KOPT-K1 (cell line): ENCODE results near the gene GMPR.

Source experiments
- H3K27ac ChIP-seq: fragments of 200-600 bp; sonication (generic); 2 replicates; pipeline ENCODE4 v1.5.1; 2016; ENCODE audit warnings: antibody characterized with exemption, mild to moderate bottlenecking, low read depth, low read length; ENCODE audit not compliant: poor library complexity, severe bottlenecking
- H3K36me3 ChIP-seq: fragments of 200-600 bp; sonication (generic); 2 replicates; pipeline ENCODE4 v1.5.1; 2017; ENCODE audit warnings: antibody characterized with exemption, mild to moderate bottlenecking, low read length, moderate library complexity; ENCODE audit not compliant: insufficient read depth
- H3K9me3 ChIP-seq: fragments of 200-600 bp; sonication (generic); 2 replicates; pipeline ENCODE4 v1.5.1; 2017; ENCODE audit warnings: antibody characterized with exemption, low read length, mild to moderate bottlenecking; ENCODE audit not compliant: insufficient read depth, poor library complexity, severe bottlenecking

Gene GMPR

GRCh38 chr6:16238057-16238962 is at the start of gene GMPR:
Gene GMPR, plus strand, starts transcription at chr6:16238587. Its CDS starts 107 bp downstream, at chr6:16238694.
- no peak within 1 kb of the TSS for H3K27ac ChIP-seq
- no peaks in the 10 kb centered on the region for H3K36me3 ChIP-seq
- H3K9me3 ChIP-seq, result no peaks in the 10 kb centered on the region

DNA sequence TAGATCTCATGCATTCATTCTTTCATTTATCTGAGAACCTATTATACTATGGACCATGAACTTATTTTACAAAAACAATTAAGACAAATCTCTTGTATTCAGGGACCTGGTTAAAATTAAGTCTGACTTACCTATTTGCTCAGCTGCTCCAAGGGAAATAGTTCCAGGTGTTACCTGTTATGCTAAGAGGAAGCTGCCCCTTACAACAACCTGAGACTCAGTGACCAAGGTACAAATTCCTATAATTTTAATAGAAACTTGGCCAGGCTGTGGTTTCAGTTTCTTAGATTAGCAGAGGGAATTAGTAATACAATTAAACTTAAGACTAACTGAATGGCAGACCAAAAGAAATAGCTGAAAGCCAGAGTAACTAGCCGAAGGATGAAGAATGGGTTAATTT is 48.2 kb upstream of the GMPR start:
- H3K36me3 ChIP-seq, result no peaks in the 10 kb centered on the region

GRCh38 chr6:16196260-16196983 is 42.0 kb upstream of the GMPR start:
- no peaks in the 10 kb centered on the region for H3K9me3 ChIP-seq
- no peaks in the 10 kb centered on the region for H3K36me3 ChIP-seq
- no peak overlapping the region for H3K27ac ChIP-seq

More for the DNA sequence above, 48.2 kb upstream of the GMPR start:
- H3K27ac ChIP-seq, result no peak overlapping the region
- H3K9me3 ChIP-seq, result no peaks in the 10 kb centered on the region

GRCh38 chr6:16196984-16197546 is 41.3 kb upstream of the GMPR start:
- no peak overlapping the region for H3K27ac ChIP-seq
- H3K36me3 ChIP-seq, result no peaks in the 10 kb centered on the region
- no peaks in the 10 kb centered on the region for H3K9me3 ChIP-seq

- no peaks in the 10 kb centered on the region for H3K36me3 ChIP-seq
- H3K9me3 ChIP-seq, result no peaks in the 10 kb centered on the region
- H3K27ac ChIP-seq, result no peak overlapping the region
Observed at GRCh38 chr6:16198061-16198705, 40.2 kb upstream of the GMPR start.

DNA sequence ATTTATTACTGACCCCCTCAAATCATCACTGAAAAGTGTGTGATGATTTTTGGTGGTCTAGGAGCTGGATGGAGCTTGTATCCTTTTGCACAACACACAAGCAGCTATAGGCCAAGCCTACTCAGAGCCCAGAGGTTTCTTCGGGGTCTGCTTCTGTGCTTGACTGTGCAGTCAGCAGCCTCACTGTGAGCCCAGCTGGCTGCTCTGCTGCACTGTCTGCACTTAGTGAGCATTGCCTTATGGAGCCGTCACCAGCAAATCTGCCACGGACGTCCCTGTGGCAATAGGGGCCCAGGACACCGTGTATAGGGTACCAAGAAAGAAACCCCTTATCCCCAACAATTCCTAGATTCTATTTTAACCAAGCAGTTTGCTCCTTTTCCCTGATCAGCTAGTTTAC is 38.6 kb upstream of the GMPR start:
- Histone ChIP-seq H3K27ac (no peak overlapping the region), H3K36me3 (no peaks in the 10 kb centered on the region), H3K9me3 (no peaks in the 10 kb centered on the region)

DNA sequence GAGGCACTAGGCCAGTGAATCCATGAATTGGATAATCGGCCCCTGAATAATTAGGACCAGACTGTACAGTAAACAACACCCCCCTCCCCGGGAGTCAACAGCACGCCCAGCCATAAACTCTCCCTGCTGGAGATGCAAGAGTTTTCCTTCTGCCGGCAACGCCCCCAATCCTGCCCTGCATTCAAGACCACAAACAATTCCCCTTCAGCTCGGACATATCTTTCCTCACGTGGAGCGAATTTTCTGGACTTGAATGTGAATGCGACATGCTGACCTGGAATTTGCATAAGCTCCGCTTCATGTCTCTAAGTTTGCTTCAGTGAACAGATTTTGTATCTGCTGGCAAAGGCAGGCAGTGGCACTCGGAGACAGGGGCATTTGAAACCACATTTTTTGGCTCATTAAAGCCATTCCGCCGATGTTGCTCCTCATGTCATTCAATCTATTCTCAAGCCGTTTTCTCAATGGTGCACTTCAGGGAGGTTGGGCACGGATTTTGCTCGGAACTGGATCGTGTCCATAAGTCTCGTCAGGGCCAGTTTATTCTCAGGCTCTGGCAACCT is 38.0 kb upstream of the GMPR start:
- no peak overlapping the region for H3K27ac ChIP-seq
- no peaks in the 10 kb centered on the region for H3K36me3 ChIP-seq
- H3K9me3 ChIP-seq, result no peaks in the 10 kb centered on the region

- Histone ChIP-seq H3K36me3 (no peaks in the 10 kb centered on the region), H3K27ac (no peak overlapping the region), H3K9me3 (no peaks in the 10 kb centered on the region)
Observed at GRCh38 chr6:16201706-16202105, 36.7 kb upstream of the GMPR start.

DNA sequence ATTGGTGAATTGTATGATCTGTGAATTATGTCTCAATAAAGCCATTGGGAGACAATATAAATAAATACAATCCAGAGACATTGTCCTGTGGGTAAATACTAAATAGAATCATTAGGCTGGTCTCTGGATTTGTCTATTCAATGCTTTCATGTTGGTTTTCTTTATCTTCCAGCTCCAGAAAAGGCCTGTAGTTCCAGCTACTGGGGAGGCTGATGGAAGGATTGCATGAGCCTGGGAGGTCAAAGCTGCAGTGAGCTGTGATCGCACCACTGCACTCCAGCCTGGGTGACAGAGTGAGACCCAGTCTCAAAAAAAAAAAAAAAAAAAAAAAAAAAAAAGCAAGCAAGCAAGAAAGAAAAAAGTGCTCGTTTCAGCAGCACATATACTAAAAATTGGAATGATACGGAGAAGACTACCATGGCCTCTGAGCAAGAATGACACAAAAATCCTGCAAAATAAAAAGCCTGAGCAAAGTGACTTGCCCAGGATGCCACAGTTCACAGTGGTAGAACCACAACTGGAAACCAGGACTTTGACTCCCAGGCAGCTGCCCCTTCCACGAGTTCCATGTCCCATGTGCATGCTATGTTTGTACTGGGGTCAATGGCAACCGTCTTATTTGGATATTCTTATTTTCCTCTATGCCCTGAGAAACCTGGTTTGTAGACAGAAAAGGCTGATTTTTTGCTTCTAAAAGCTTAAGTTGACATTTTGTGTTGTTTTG is 33.6 kb upstream of the GMPR start:
- no peaks in the 10 kb centered on the region for H3K9me3 ChIP-seq
- no peak overlapping the region for H3K27ac ChIP-seq
- no peaks in the 10 kb centered on the region for H3K36me3 ChIP-seq

GRCh38 chr6:16205377-16206144 is 32.8 kb upstream of the GMPR start:
- no peaks in the 10 kb centered on the region for H3K9me3 ChIP-seq
- no peaks in the 10 kb centered on the region for H3K36me3 ChIP-seq
- no peak overlapping the region for H3K27ac ChIP-seq

DNA sequence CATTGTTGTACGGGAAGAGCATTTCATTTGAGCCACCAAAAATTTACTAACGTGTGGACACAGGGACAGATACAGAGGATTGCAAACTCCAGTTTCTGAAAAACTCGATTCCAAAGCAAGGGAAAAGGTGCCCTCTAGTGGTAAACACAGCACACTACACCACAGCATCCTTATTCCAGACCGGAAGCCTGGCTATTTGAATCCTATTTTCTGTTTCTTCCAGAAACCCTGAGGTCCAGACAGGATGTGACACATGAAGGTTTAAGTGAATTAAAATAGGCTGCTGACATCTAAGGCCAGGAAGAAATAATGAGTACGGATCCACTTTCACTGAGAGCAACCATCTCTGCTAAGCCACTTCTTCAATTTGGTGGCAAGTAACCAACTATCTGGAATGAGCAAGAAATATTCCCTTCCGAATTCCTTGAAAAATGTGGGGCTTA is 31.8 kb upstream of the GMPR start:
- no peak overlapping the region for H3K27ac ChIP-seq
- H3K36me3 ChIP-seq, result no peaks in the 10 kb centered on the region
- H3K9me3 ChIP-seq, result no peaks in the 10 kb centered on the region

GRCh38 chr6:16208989-16209388 is 29.4 kb upstream of the GMPR start:
- no peaks in the 10 kb centered on the region for H3K9me3 ChIP-seq
- H3K36me3 ChIP-seq, result no peaks in the 10 kb centered on the region
- H3K27ac ChIP-seq, result no peak overlapping the region

- no peak overlapping the region for H3K27ac ChIP-seq
- no peaks in the 10 kb centered on the region for H3K9me3 ChIP-seq
- H3K36me3 ChIP-seq, result no peaks in the 10 kb centered on the region
Observed at GRCh38 chr6:16209539-16209938, 28.8 kb upstream of the GMPR start.

- H3K27ac ChIP-seq, result no peak overlapping the region
- no peaks in the 10 kb centered on the region for H3K36me3 ChIP-seq
- no peaks in the 10 kb centered on the region for H3K9me3 ChIP-seq
Observed at GRCh38 chr6:16212276-16212675, 26.1 kb upstream of the GMPR start.
